Measurements from ENCODE around the gene CDON. TPM values are rescaled to one million over a fixed set of nuclear protein-coding genes. Genes with fewer than 3 reads are reported as not detected.

The CDON gene
- total RNA-seq, 1 experiment from 2014 or later = 10.1 TPM

- TF ChIP-seq CTCF (conservative IDR thresholded peaks at IDR 0.05; ENCODE audit: low read depth, low read length) (no peak), EZH2 (IDR thresholded peaks at IDR 0.05; ENCODE audit: low read length, unreplicated experiment) (no peak), EZH2phosphoT487 (IDR thresholded peaks at IDR 0.05; ENCODE audit: borderline replicate concordance, low read length) (no peak)
- no peak overlapping the region for H3K4me3 ChIP-seq (ENCODE audit: low read length)
- no peaks in the 10 kb centered on the region for H3K79me2 ChIP-seq (ENCODE audit: low read length)
- POLR2A ChIA-PET (ENCODE audit: unreplicated experiment) = no interaction called here
- intact Hi-C loops (cut with micrococcal nuclease) = no loop called here
- no peak overlapping the region; the same call in 1 of the 2 replicates for H2AFZ ChIP-seq (ENCODE audit: low read length)
- no peaks in the 10 kb centered on the region for H3K27me3 ChIP-seq (ENCODE audit: low read length)
- H4K20me1 ChIP-seq (ENCODE audit: low read length) = no peaks in the 10 kb centered on the region
- no peaks in the 10 kb centered on the region for H3K36me3 ChIP-seq (ENCODE audit: low read depth, low read length)
- DNase-seq (no peak), ATAC-seq (no peak)
- no peaks in the 10 kb centered on the region for H3K9me3 ChIP-seq (ENCODE audit: low read length)
- no peaks in the 10 kb centered on the region for H3K9me2 ChIP-seq (replicated peaks; ENCODE audit: low read length)
- no peaks in the 10 kb centered on the region for H3F3A ChIP-seq (ENCODE audit: low read length, unreplicated experiment)
- peaks cover 10% of the 10 kb centered on the region for H3K4me1 ChIP-seq (ENCODE audit: insufficient read depth, low read length)
- CTCF ChIA-PET = no interaction called here
- no TSS peak for BruUV-seq (replicated peaks)
- H3K4me2 ChIP-seq (ENCODE audit: low read length) = peak overlapping the region; percentile 55
- H3K9ac ChIP-seq (ENCODE audit: low read length) = no peak overlapping the region
- no peak overlapping the region for H3K27ac ChIP-seq (ENCODE audit: low read length)
These were observed 109.2 kb downstream of the CDON start for GRCh38 chr11:125953401-125953935.

- Histone ChIP-seq H3K36me3 (ENCODE audit: low read depth, low read length) (no peaks in the 10 kb centered on the region), H3K9me3 (ENCODE audit: low read length) (no peaks in the 10 kb centered on the region), H3K4me2 (ENCODE audit: low read length) (peak overlapping the region; percentile 55), H3F3A (ENCODE audit: low read length, unreplicated experiment) (no peaks in the 10 kb centered on the region), H3K4me3 (ENCODE audit: low read length) (no peak overlapping the region), H3K27ac (ENCODE audit: low read length) (no peak overlapping the region), H2AFZ (ENCODE audit: low read length) (peak overlapping the region; percentile 29; the same call in 1 of the 2 replicates), H4K20me1 (ENCODE audit: low read length) (no peaks in the 10 kb centered on the region), H3K9me2 (replicated peaks; ENCODE audit: low read length) (no peaks in the 10 kb centered on the region), H3K9ac (ENCODE audit: low read length) (no peak overlapping the region), H3K4me1 (ENCODE audit: insufficient read depth, low read length) (peaks cover 10% of the 10 kb centered on the region), H3K27me3 (ENCODE audit: low read length) (no peaks in the 10 kb centered on the region), H3K79me2 (ENCODE audit: low read length) (no peaks in the 10 kb centered on the region)
- TF ChIP-seq CTCF (conservative IDR thresholded peaks at IDR 0.05; ENCODE audit: low read depth, low read length) (no peak), EZH2phosphoT487 (IDR thresholded peaks at IDR 0.05; ENCODE audit: borderline replicate concordance, low read length) (no peak), EZH2 (IDR thresholded peaks at IDR 0.05; ENCODE audit: low read length, unreplicated experiment) (no peak)
- peak; percentile 37 for DNase-seq
- POLR2A ChIA-PET (ENCODE audit: unreplicated experiment) = no interaction called here
- CTCF ChIA-PET = no interaction called here
- intact Hi-C loops (cut with micrococcal nuclease) = no loop called here
- peak; percentile 64 for ATAC-seq
- no TSS peak for BruUV-seq (replicated peaks)
These were observed 109.7 kb downstream of the CDON start for GRCh38 chr11:125952973-125953372.

GRCh38 chr11:125952559-125952958 is 110.1 kb downstream of the CDON start:
- H4K20me1 ChIP-seq (ENCODE audit: low read length) = no peaks in the 10 kb centered on the region
- no peak overlapping the region for H3K27ac ChIP-seq (ENCODE audit: low read length)
- H3K36me3 ChIP-seq (ENCODE audit: low read depth, low read length) = no peaks in the 10 kb centered on the region
- peak overlapping the region; percentile 29; the same call in 1 of the 2 replicates for H2AFZ ChIP-seq (ENCODE audit: low read length)
- H3K4me2 ChIP-seq (ENCODE audit: low read length) = peak overlapping the region; percentile 55
- no peak for TF ChIP-seq EZH2phosphoT487 (IDR thresholded peaks at IDR 0.05; ENCODE audit: borderline replicate concordance, low read length)
- TF ChIP-seq CTCF (conservative IDR thresholded peaks at IDR 0.05; ENCODE audit: low read depth, low read length) = no peak
- no peak for TF ChIP-seq EZH2 (IDR thresholded peaks at IDR 0.05; ENCODE audit: low read length, unreplicated experiment)
- H3K9ac ChIP-seq (ENCODE audit: low read length) = no peak overlapping the region
- no peaks in the 10 kb centered on the region for H3K9me3 ChIP-seq (ENCODE audit: low read length)
- no peaks in the 10 kb centered on the region for H3F3A ChIP-seq (ENCODE audit: low read length, unreplicated experiment)
- H3K4me1 ChIP-seq (ENCODE audit: insufficient read depth, low read length) = peaks cover 10% of the 10 kb centered on the region
- no peak for DNase-seq
- POLR2A ChIA-PET (ENCODE audit: unreplicated experiment) = no interaction called here
- H3K4me3 ChIP-seq (ENCODE audit: low read length) = no peak overlapping the region
- intact Hi-C loops (cut with micrococcal nuclease) = no loop called here
- H3K9me2 ChIP-seq (replicated peaks; ENCODE audit: low read length) = no peaks in the 10 kb centered on the region
- no peaks in the 10 kb centered on the region for H3K27me3 ChIP-seq (ENCODE audit: low read length)
- no TSS peak for BruUV-seq (replicated peaks)
- CTCF ChIA-PET = no interaction called here
- H3K79me2 ChIP-seq (ENCODE audit: low read length) = no peaks in the 10 kb centered on the region
- peak; percentile 26 for ATAC-seq
